HG03469 (cell line): ENCODE results near the gene HDAC9.

Source experiments
- ATAC-seq: cut with Tn5 transposase; IDR thresholded peaks from one replicate; pipeline ENCODE4 v1.9.1; 2021; ENCODE audit warnings: mild to moderate bottlenecking, moderate library complexity, moderate number of reproducible peaks; ENCODE audit not compliant: unreplicated experiment

Gene HDAC9

GRCh38 chr7:18521945-18522566, 26.5 kb downstream of the HDAC9 start:
- peak; percentile 37 for ATAC-seq

DNA sequence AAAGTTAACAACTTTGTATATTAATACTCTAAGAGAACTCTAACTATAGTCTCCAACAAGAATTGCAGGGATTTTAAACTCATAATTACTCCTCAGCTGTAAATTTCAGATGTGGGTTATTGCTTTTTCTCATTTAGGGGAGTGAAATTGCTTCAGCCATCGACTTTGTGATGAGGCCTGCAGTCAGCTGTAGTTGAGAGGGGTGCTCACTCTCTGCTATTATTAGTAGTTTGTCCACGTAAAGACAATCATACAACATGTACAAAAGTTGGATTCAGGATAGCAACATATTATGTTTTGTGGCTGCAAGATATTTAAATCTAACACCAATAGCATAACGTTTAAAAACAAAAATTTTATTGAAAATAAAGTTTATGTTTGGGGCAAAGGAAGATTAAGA, 28.7 kb downstream of the HDAC9 start:
- ATAC-seq, result no peak

- no peak for ATAC-seq
Observed at GRCh38 chr7:18526368-18526878, 30.9 kb downstream of the HDAC9 start.

- no peak for ATAC-seq
Observed at GRCh38 chr7:18529239-18529638, 33.7 kb downstream of the HDAC9 start.

GRCh38 chr7:18530224-18531179, 35.0 kb downstream of the HDAC9 start:
- peak; percentile 66 for ATAC-seq

GRCh38 chr7:18531539-18531938, 36.0 kb downstream of the HDAC9 start:
- no peak for ATAC-seq

- ATAC-seq, result no peak
Observed at GRCh38 chr7:18532813-18533212, 37.3 kb downstream of the HDAC9 start.

- no peak for ATAC-seq
Observed at GRCh38 chr7:18534481-18534880, 38.9 kb downstream of the HDAC9 start.

DNA sequence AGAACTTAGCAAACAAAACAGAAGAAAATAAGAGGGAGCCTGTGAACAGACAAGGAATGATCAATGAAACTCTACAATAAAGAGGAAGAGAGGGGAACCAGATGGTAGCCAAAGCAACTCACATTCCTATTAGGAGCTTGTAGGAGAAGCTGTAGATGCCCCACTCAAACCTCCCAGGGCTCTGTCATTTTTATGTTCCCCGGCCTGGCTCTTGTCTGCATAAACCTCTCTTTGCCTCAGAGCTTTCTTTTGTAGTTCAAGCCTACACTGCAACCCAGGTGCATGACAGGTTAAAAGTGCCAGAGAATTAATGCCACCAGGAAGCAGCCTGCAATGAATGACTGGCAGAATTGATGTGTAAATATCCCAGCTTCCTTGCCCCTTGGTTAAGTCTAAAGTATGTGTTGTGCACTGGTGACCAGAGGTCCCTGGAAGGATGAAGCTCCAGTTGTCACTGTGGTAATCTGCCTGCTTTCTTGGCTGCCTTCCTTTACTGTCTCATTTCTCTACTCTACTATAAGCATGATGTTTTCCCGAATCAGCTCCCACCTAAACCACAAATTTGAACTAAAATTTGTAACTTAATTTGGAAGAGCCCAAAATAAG, 40.4 kb downstream of the HDAC9 start:
- ATAC-seq, result no peak

DNA sequence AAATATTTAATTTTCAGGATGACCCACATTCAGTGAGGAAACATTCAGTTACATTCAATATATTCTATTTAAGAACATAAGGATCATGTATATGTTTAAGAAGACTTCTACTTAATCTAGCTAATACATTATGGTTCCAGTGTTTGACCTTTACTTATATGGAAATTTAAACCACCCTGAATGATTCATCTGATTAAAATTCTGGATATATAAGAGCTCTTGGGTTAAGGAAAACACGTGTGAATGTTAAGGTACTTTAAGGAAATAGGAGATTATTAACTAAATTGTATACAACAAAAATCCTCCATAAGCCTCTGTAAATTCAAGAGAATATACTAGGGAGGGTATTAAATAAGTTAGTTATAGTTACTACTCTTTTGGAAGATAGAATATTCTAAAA, 40.9 kb downstream of the HDAC9 start:
- ATAC-seq, result no peak

DNA sequence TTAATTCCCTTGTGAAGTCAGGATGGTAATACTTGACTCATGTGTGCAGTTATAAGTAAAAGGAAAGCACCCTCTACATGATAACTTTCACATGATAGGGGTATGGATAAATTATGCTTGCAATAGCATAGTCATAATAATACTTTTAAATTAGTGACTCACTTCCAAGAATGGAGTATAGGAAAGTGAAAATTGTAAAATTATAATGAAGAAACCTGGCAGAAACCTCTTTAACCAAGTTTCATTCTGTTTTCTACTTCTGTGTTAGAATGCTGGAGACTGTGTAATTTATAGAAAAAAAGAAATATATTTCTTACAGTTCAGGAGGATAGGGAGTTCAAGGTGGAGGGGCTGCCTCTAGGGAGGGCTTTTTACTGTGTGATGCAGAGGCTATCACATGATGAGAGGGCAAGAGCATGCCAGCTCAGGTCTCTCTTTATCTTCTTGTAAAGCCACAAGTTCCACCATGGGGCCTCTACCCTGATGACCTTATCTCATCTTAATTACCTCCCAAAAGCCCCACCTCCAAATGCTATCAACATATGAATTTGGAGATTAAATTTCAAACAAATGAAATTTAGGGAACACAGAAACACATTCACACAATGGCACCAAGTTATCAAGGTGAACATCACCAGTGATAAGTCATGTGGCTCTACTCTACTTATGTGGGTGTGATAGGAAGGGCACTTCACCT, 43.2 kb downstream of the HDAC9 start:
- ATAC-seq, result peak; percentile 60

- no peak for ATAC-seq
Observed at GRCh38 chr7:18540396-18540795, 44.8 kb downstream of the HDAC9 start.

- no peak for ATAC-seq
Observed at GRCh38 chr7:18541181-18541870, 45.8 kb downstream of the HDAC9 start.

DNA sequence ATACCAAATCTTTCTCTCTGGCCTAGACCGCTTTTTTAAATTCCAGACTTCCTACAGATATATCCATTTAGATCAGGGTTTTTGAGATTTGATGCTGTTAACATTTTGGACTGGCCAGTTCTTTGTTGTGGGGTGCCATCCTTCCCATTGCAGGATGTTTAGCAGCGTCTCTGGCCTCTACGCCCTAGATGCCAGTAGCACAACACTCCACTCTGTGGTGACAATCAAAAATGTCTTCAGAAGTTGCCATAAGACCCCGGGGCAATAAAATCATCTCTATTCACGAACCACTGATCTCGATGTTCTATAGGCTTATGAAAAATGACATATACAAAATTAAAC, 46.3 kb downstream of the HDAC9 start:
- ATAC-seq, result no peak

- ATAC-seq, result no peak
Observed at GRCh38 chr7:18546576-18546975, 51.0 kb downstream of the HDAC9 start.

DNA sequence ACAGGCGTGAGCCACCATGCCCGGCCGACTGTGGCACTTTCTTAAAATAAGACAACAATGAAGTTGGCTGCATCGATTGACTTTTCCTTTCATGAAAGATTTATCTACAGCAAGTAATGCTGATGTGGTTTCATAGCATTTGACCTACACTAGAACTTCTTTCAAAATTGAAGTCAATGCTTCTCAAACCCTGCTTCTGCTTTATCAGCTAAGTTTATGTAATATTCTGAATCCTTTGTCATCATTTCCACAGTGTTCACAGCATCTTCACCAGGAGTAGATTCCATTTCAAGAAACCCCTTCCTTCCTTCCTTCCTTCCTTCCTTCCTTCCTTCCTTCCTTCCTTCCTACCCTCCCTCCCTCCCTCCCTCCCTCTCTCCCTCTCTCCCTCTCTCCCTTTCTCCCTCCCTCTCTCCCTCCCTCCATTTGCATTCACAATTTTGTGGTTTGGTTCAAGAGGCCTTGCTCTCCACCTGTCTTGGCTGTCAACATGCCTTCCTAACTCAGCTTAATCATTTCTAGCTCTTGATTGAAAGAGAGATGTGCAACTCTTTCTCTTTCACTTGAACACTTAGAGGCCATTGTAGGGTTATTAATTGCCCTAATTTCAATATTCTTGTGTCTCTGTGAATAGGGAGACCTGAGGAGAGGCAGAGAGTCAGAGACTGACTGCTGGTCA, 52.1 kb downstream of the HDAC9 start:
- no peak for ATAC-seq

DNA sequence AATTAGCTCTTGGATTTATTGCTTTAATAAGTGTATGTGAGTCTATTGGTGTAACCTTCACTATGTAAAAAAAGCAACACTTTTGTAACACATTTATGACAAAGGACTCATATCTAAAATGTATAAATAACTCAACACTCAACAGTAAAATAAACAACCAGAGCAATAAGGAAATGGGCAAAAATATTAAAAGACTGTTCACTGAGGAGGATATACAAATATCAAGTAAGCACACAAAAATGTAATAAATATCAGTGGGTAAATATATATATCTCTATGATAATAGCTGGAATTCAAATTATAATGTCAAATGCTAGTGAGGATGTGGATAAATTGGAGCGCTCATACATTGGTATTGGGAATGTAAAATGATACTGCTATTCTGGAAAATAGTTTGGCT, 53.0 kb downstream of the HDAC9 start:
- no peak for ATAC-seq

DNA sequence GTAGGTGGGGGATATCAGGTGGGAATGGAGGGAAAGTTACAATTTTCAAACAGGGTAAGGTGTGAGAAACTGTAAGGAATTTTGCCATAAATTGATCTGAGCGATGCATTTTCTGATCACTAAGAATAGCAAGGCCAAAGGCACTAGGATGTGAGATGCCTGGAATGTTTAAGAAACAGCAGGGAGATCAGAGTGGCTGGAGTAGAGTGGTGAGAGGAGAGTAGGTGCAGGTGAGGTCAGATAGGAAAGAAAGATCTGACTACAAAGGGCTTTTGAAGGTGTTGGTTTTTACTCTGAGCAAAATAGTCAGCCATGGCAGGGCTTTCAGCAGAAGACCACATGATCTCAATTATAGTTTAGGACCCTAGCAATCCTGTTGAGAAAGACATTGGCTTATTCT, 55.0 kb downstream of the HDAC9 start:
- no peak for ATAC-seq

DNA sequence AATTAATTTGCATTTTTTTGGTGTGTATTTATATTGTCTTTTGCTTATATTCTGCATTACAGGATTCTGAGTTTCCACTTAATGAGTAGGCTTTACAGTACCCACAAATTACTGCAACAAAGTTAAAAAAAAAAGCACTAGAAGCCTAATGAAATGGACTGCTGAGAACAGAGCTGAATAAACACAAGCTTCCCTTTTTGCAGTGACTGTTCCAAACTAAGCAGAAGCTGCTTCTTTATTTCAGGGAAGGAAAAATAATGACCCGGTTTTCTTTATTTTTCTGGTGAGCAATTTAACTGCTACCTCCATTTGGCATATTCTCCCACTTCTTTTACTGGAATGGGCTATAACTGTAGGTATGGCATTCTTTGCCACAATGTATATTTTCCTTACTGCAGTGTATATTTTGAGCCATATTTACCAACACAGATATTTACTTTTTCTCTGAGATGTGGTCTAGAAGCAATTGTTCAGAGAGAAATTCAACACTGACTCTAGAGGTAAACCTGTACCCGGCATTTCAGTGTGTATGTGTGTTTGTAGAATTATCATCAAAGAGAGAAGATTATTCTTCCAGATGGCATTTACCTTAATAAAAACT, 56.9 kb downstream of the HDAC9 start:
- no peak for ATAC-seq
